HEK293 (cell line): ENCODE results near the gene ERI3.

Experiments used
- BCL11A ChIP-seq: fragments of 450-650 bp; formaldehyde crosslinking; IDR thresholded peaks from 2 replicates; pipeline ENCODE4 v1.5.1; 2016; ENCODE audit warnings: low read depth, missing biosample characterization, missing genetic modification characterization
- KLF9 ChIP-seq: fragments of 450-650 bp; formaldehyde crosslinking; IDR thresholded peaks from 2 replicates; pipeline ENCODE4 v1.5.1; 2016; ENCODE audit warnings: missing biosample characterization, missing genetic modification characterization, low read depth
- MZF1 ChIP-seq: fragments of 450-650 bp; formaldehyde crosslinking; IDR thresholded peaks from 2 replicates; pipeline ENCODE4 v1.5.1; 2017; ENCODE audit warnings: missing biosample characterization, missing genetic modification characterization, borderline replicate concordance
- ZBTB1 ChIP-seq: fragments of 450-650 bp; formaldehyde crosslinking; IDR thresholded peaks from 2 replicates; pipeline ENCODE4 v1.5.1; 2016; ENCODE audit warnings: missing biosample characterization, missing genetic modification characterization
- ZBTB7A ChIP-seq: fragments of 450-650 bp; formaldehyde crosslinking; IDR thresholded peaks from 2 replicates; pipeline ENCODE4 v1.5.1; 2016; ENCODE audit warnings: low read depth, missing biosample characterization, missing genetic modification characterization
- ZNF423 ChIP-seq: fragments of 450-650 bp; formaldehyde crosslinking; IDR thresholded peaks from 2 replicates; pipeline ENCODE4 v1.5.1; 2016; ENCODE audit warnings: missing biosample characterization, missing genetic modification characterization
- ZNF530 ChIP-seq: fragments of 450-650 bp; formaldehyde crosslinking; IDR thresholded peaks from 2 replicates; pipeline ENCODE4 v1.5.1; 2016; ENCODE audit warnings: low read depth, missing biosample characterization, missing genetic modification characterization
- ZNF610 ChIP-seq: fragments of 450-650 bp; formaldehyde crosslinking; IDR thresholded peaks from 2 replicates; pipeline ENCODE4 v1.5.1; 2016; ENCODE audit warnings: missing biosample characterization, missing genetic modification characterization, borderline replicate concordance
- ZNF660 ChIP-seq: fragments of 450-650 bp; IDR thresholded peaks from 2 replicates; pipeline ENCODE4 v1.5.1; 2018; ENCODE audit warnings: missing biosample characterization, mild to moderate bottlenecking, missing genetic modification characterization
- ZNF692 ChIP-seq: fragments of 450-650 bp; formaldehyde crosslinking; IDR thresholded peaks from 2 replicates; pipeline ENCODE4 v1.5.1; 2016; ENCODE audit warnings: missing biosample characterization, missing genetic modification characterization
- ZSCAN30 ChIP-seq: fragments of 450-650 bp; IDR thresholded peaks from 2 replicates; pipeline ENCODE4 v1.5.1; 2018; ENCODE audit warnings: missing biosample characterization, mild to moderate bottlenecking, missing genetic modification characterization, moderate library complexity
- TF ChIP-seq, protein P1 (sequence below): fragments of 450-650 bp; formaldehyde crosslinking; IDR thresholded peaks from 2 replicates; pipeline ENCODE4 v1.5.1; 2016; ENCODE audit warnings: missing biosample characterization, missing genetic modification characterization
- TF ChIP-seq, protein P2 (sequence below): fragments of 450-650 bp; formaldehyde crosslinking; IDR thresholded peaks from 2 replicates; pipeline ENCODE4 v1.5.1; 2016; ENCODE audit warnings: missing biosample characterization, missing genetic modification characterization
- TF ChIP-seq, protein P3 (sequence below): fragments of 450-650 bp; formaldehyde crosslinking; IDR thresholded peaks from 2 replicates; pipeline ENCODE4 v1.5.1; 2016; ENCODE audit warnings: missing biosample characterization, missing genetic modification characterization

DNA sequence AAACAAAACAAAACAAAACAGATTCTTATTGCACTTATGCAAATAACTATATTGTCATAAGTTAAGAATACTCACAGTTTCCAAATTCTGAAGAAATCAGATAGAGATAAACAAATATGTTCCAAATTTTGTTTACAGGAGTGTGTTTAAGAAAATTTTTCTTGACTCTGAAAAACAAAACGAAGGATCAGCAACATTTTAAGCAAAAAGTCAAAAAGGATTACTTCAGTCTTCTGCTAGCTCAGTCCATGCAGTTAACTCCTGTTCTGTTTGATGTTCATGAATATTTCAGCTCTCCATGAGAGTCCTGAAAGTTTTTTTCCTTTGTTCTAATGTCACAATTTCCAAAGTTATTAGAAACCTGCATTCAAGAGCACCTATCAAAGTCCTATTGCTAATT lies 180.4 kb downstream of the ERI3 start:
- TF ChIP-seq, protein P1, sequence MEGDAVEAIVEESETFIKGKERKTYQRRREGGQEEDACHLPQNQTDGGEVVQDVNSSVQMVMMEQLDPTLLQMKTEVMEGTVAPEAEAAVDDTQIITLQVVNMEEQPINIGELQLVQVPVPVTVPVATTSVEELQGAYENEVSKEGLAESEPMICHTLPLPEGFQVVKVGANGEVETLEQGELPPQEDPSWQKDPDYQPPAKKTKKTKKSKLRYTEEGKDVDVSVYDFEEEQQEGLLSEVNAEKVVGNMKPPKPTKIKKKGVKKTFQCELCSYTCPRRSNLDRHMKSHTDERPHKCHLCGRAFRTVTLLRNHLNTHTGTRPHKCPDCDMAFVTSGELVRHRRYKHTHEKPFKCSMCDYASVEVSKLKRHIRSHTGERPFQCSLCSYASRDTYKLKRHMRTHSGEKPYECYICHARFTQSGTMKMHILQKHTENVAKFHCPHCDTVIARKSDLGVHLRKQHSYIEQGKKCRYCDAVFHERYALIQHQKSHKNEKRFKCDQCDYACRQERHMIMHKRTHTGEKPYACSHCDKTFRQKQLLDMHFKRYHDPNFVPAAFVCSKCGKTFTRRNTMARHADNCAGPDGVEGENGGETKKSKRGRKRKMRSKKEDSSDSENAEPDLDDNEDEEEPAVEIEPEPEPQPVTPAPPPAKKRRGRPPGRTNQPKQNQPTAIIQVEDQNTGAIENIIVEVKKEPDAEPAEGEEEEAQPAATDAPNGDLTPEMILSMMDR (tag by site-specific recombination): no peak
- TF ChIP-seq, protein P2, sequence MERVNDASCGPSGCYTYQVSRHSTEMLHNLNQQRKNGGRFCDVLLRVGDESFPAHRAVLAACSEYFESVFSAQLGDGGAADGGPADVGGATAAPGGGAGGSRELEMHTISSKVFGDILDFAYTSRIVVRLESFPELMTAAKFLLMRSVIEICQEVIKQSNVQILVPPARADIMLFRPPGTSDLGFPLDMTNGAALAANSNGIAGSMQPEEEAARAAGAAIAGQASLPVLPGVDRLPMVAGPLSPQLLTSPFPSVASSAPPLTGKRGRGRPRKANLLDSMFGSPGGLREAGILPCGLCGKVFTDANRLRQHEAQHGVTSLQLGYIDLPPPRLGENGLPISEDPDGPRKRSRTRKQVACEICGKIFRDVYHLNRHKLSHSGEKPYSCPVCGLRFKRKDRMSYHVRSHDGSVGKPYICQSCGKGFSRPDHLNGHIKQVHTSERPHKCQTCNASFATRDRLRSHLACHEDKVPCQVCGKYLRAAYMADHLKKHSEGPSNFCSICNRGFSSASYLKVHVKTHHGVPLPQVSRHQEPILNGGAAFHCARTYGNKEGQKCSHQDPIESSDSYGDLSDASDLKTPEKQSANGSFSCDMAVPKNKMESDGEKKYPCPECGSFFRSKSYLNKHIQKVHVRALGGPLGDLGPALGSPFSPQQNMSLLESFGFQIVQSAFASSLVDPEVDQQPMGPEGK (tag by site-specific recombination): no peak
- TF ChIP-seq ZNF692 (tag by site-specific recombination) (no peak), ZNF610 (tag by site-specific recombination) (no peak), ZNF423 (tag by site-specific recombination) (no peak), KLF9 (no peak), ZBTB1 (tag by site-specific recombination) (no peak), BCL11A (tag by site-specific recombination) (no peak), ZNF530 (tag by site-specific recombination) (no peak), MZF1 (no peak), ZBTB7A (no peak), ZSCAN30 (tag by site-specific recombination) (no peak), ZNF660 (no peak)
- TF ChIP-seq, protein P3, sequence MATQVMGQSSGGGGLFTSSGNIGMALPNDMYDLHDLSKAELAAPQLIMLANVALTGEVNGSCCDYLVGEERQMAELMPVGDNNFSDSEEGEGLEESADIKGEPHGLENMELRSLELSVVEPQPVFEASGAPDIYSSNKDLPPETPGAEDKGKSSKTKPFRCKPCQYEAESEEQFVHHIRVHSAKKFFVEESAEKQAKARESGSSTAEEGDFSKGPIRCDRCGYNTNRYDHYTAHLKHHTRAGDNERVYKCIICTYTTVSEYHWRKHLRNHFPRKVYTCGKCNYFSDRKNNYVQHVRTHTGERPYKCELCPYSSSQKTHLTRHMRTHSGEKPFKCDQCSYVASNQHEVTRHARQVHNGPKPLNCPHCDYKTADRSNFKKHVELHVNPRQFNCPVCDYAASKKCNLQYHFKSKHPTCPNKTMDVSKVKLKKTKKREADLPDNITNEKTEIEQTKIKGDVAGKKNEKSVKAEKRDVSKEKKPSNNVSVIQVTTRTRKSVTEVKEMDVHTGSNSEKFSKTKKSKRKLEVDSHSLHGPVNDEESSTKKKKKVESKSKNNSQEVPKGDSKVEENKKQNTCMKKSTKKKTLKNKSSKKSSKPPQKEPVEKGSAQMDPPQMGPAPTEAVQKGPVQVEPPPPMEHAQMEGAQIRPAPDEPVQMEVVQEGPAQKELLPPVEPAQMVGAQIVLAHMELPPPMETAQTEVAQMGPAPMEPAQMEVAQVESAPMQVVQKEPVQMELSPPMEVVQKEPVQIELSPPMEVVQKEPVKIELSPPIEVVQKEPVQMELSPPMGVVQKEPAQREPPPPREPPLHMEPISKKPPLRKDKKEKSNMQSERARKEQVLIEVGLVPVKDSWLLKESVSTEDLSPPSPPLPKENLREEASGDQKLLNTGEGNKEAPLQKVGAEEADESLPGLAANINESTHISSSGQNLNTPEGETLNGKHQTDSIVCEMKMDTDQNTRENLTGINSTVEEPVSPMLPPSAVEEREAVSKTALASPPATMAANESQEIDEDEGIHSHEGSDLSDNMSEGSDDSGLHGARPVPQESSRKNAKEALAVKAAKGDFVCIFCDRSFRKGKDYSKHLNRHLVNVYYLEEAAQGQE: no peak
